Measurements from ENCODE around the gene FAM120A.
"Not testable (repeated sequence)": the region's sequence is repeated elsewhere in the genome, so short reads cannot be mapped to it uniquely, and the experiment has no call there.

FAM120A gene

DNA sequence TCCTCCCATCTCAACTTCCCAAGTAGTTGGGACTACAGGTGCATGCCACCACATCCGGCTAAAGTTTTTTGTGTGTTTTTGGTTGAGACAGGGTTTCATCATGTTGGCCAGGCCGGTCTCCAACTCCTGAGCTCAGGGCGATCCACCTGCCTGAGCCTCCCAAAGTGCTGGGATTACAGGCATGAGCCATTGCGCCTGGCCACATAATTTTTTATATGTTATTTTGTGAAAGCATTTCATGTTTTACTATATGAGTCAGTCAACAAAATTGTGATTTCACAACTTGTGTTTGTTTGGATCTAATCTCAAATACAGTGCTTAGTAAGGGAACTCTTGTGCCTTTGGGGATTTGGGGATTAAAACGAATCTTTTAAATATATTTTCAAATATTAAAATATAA is 21.9 kb downstream of the FAM120A start:
- DNase-seq, result no peak

DNA sequence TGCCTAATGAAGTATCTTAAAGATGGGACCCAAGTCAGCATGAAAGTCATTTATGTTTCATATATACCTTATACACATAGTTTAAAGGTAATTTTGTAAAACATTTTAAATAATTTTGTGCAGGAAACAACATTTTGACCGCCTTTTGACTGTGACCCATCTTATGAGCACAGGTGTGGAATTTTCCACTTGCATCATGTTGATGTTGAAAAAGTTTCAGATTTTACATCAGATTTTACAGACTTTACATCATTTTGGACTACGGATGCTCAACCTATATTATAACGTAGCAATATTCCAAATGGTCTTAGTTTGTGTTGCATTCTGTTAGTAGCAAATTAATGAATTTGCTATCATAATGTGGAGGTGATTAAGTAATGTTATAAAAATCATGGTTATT is 23.6 kb downstream of the FAM120A start:
- no peak for DNase-seq

DNA sequence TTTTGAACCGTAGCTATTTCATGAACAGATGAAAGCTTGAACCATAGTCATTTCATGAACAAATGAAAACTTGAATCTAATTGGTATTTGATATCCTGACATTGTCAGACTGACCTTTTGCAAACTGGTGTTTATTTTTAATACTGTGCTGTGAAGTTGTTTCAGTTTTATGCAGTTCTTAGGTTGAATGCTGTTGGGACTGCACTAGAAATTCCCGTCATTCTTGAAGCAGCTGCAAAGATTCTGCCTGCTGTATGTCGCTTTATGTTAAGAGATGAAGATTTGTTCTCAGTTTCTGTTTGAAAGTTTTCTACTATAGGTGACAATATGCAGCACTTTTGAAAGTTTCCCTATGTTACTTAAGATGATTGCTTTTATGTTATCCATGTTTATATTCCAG is 24.4 kb downstream of the FAM120A start:
- DNase-seq, result no peak

DNA sequence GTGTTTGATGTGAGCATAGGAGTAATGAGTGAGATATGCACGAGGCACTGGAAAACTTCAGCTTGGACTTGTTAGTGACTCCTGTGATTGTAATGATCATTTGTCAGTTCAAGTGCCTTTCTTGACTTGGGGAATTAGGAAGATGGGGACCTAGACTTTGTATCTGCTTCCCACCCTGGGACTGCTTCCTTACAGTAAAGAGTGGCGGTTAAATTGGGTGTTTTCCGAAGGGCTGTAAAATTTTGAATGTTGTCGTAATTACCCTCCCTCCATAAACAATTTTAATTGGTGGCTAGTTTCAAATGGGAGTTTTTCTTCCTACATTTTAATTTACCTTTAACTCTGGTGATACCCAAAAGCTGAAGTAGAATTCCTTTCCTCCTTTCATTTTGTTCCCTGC is 25.4 kb downstream of the FAM120A start:
- no peak for DNase-seq

DNA sequence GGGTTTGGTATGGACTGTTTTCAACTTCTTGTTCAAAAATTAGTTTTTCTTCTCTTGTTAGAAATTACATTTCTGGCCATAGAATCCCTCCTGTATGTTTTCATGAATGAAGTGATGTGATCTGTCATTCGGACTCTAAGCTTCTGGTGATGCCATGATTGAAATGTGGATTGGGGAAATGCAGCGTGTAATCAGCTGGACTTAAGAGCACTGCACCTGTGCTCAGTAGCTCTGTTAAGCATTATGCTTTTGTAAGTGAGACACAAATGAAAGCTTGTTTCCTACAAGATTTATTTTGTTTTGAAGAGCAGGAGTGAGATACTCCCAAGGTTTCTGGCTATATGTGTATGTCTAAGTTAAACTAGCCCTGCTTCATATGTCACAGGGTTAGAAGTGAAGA is 25.9 kb downstream of the FAM120A start:
- DNase-seq, result no peak

DNA sequence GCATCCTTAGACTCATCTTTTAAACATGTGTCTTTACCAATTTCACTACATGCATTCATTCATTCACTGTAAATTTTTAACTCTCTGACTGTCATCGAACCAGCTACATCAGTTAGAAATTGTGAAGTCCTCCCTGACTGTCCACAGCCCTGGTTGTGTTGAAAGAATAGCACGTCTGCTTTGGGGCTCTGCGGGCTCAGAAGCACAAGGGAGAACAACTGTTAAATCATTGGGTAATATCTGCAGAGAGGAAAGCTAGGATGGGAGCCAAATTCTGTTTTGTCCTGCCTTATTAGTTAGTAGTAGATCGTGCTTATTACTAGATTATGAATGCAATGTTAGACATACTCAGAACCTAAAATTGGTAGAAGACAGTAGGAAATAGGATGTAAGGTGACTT is 28.2 kb downstream of the FAM120A start:
- no peak for DNase-seq

DNA sequence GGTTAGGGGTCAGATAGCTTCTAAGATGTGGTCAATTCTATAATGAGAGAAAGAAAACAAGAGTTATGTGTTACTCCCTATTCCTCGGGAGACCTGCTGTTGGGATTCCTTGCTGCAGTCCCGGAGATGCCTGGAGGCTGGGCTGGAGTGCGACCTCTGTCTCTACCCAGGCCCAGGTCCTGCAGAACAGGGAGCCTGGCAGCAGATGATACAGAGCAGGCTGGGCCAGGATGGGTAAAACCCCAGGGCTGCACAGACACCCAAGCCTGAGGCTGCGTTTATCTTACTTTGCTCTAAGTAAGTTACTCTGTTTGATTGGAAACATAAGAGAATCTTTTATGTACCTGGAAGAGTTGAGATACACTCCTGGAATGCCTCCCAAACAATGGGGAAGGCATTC is 28.8 kb downstream of the FAM120A start:
- DNase-seq, result no peak

DNA sequence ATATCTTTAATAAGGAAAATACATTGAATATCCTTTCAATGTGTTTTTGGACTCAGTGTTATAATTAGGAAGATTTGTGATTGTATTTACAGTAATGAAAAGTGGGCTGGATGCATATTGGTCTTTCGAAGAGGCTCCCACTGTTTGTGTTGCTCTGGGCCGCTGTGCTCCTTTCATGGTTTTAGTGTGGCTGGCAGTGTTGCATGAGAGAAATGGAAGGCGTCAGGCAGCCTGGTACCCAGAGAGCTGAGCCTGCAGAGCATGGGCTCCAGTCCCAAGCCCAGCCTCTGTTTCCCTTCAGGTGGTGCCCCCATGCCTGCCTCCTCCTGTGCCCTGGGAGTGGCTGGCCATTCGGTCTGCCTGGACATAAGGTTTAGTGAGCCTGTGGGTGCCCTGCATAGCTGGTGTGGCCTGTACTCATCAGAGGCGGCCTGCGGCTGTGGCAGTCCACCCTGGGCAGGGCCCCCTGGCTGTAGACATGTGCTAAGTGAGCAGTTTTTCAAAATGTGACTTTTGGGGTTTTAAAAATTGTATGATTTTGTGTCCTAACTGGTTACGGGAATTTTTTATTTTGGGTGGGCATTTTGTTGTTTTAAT is 29.3 kb downstream of the FAM120A start:
- no peak for DNase-seq

DNA sequence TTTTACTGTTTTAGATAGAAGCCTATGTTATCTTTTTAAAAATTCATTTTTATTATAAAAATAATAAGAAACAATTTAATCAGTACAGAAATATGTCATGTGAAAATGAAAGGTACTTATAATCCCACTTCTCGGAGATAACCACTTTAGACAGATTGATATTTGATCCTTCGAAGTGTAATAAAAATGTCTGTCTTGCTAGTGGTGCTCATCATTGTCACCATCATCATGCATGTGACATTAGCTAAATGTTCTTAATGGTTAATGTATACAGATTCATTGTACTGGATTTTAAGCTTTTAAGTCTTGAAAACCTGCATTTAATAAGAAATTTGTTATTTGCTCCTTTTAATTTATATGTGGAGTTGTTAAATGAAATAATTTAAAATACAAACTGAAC is 32.0 kb downstream of the FAM120A start:
- DNase-seq, result no peak

DNA sequence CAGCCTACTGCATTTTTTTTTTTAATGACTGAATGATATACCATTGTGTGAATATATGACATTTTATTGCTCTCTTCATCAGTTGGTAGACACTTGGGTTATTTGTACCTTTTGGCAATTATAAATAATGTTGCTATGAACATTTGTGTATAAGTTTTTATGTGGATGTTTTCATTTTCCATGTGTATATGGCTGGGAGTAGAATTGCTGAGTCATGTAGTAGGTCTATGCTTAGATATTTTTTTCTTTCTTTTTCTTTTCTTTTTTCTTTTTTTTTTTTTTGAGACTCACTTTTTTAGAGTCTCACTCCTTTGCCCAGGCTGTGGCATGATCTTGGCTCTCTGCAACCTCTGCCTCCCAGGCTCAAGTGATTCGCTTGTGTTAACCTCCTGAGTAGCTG is 34.8 kb downstream of the FAM120A start:
- DNase-seq, result no peak

DNA sequence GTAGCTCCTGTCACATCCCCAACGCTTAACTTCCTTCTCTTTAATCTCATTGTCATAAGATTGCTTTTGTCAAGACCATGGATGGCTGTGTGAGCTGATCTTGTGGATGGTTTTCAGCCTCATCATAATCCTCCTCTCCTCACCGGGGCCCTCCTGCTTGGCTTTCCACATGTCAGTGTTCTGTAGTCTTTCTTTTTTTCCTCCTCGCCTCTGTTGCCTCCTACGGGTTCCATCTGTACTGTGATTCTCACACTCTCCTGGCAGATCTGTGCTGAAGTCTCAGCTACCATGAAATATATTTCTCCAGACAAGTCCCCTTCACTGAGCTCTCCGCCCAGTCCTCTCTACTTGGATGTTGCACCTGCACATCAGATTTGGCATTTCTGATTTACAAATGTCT is 36.8 kb downstream of the FAM120A start:
- no peak for DNase-seq

DNA sequence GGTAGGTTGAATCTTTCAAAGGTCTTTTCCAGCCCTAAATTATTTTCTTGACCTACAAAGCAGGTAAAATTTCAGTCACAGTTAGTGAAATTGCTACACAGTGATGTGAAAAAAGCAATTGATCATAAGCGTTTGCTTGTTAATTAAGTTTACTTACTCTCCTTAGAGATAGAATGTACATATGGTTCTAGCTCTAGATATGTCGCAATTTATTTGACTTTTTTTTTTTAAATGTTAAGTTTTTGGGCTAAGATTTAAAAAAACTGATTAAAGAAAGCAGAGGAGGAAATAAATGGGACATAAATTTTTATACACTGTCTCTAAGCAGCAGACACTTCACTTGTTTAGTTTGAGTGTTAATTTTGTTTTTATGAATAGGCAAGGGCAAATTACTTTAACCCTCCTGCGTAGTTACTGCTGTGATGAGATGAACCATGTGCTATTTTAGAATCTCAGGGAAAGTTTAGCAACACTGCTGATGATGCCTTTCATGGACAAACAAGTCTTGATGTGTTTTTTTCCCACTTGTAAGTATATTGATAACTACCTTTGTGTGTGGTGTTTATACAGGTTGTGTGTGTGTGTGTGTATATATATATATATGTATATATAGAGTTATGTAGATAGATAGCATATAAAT is 40.2 kb downstream of the FAM120A start:
- DNase-seq, result no peak

DNA sequence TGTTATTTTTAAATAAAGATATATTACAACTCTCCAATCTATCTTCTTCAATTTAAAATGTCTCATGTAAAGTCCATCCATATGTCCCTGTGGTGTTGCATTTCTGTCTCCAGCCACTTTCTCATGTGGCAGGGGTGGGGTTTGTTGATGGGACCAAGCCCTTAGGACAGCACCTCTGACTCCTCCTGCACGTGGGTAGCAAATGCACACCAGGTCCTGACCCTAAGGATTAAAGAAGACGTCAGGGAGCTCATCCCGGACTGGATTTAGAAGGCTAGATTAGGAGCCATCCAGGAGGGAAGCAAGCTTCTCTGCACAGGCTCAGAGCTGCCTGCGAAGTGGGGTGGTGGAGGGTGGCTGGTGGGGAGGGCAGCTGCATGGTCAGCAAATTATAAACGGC is 40.8 kb downstream of the FAM120A start:
- no peak for DNase-seq

DNA sequence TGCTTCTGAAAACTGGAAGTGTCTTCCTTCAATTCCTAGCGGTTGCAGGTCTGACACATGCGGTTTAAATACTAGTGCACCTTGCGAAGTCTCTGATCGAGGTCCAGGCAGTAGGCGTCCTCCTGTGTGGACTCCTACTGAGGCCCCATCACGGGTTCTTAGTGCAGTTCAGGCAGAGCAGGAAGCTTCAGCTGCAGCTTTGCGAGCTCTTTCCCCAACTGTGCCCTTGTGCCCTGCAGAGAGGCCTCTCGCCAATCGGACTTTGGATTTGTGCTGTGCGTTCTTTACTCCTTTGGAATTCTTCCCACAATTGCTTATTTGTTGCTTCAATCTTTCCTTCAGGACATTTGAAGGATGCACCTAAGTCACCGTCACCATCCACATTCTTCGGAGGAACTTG is 42.5 kb downstream of the FAM120A start:
- DNase-seq, result no peak

DNA sequence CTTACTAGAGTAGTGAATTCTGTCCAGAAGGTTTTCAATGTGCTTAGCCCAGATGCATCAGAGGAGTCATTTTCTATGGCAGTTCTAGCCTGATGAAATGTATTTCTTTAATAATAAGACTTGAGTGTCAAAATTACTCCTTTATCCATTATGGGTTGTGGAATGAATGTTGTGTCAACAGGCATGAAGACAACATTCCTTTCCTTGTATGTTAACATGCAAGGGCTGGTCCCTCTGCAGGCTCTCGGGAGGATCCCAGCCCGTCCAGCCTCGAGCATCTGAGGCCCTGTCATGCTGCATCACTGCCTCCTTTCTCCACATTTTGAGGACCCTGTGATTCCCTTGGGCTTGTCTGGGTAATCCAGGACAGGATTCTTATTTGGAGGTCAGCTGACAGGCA is 44.8 kb downstream of the FAM120A start:
- no peak for DNase-seq

DNA sequence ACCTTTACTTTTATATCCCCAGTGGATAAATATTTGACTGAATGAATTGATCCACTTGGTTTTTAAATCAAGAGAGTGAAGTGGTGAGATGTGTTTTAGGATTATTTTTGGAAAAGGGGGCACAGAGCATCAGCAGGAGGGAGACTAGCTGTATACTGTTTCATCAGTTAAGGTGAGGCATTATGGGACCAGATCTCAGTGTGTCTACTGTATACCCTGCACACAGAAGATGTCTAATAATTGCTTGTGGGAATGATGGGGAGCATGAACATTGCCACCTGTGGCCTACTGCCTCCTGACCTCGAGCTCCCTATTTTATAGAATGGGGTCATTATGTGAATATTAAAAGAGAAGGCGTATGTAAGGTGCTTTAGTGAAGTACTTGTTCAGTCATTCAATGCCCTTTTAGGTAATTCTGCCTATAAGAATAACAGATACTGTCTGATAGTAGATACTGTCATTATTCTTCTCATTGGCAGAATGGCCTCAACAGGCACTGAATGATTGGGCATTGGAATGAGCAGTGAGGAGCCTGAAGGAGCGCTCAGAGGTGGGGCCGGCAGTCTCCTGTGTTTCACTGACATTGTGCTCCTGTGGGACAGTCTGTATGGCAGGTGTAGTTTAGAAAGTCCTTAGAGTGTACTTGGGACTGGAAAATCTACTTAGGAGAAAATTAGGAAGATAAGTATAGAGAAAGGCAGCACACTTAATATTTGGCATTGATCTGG is 49.2 kb downstream of the FAM120A start:
- DNase-seq, result no peak

DNA sequence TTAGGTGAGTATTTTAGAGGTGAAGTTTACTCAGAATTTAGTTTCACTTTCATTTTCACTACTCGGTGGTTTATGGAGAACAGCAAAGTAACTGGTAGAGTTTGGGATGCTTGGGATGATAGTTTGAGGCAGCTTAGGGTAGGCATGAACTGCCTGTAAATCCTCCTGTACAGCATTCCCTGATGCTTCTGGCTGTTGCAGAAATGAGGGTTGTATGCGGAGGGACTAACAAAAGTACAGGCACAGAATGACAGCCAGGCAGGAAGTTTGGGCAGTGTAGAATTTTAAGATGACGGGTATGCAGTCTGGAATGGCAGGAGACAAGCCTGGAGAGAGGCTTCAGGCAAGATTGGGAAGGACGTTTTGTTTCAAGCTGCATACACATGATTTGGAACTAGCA is 49.9 kb downstream of the FAM120A start:
- no peak for DNase-seq

DNA sequence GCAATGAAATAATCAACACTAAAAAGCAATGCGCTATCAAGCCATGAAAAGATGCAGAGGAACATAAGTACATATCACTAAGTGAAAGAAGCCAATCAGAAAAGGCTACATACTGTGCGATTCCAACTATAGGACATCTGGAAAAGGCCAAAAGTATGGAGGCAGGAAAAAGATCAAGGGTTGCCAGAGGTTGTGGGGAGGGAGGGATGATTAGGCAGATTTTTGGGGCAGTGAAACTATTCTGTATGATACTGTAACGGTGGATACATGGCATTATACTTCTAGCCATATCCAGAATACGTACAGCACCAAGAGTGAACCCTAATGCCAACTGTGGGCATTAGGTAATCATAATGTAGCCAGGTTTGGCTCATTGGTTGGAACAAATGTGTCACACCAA is 51.9 kb downstream of the FAM120A start:
- DNase-seq, result no peak

DNA sequence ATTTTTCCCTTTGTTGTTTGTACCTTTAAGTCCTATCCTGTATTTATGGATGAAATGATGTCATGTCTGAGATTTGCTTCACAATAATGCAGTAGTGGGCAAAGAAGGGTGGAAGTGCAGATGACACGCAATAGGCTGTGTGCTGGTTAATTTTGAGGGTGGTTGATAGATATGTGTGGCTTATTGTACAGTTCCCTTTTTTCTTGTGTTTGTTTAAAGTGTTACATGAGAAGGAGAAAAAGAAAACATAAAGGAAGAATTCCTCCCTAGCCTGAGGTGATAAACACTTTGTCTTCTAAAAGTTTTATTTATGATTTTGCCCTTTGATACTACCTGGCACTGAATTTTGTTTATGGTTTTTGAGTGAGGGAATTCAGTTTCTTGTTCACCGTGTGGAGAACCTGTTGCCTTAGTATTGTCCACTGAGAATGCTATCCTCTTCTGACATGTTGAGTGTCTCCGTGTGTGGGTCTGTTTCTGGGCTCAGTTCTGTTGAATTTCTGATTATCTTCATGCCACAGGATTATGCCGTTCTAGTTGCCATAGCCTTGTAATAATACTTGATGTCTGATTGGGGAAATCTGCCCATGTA is 54.2 kb downstream of the FAM120A start:
- DNase-seq, result no peak

DNA sequence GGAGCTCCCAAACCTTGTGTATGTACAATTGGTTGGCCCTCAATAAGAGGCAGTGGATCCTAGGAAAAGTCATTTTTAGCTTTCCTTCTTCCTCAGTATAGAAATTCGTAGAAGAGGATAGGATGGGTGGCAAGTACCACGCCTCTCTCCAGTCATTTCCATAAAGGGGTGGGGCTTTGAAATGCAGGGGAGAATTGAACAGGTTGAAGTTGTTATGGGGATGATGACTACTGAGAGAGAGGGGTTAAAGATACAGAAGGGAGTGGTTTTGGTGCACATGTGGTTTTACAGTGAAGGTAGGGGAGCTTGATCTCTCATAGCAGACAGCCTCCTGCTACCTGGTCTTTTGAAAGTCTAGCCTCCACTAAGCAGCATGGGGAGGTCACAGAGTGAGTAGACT is 56.3 kb downstream of the FAM120A start:
- no peak for DNase-seq

DNA sequence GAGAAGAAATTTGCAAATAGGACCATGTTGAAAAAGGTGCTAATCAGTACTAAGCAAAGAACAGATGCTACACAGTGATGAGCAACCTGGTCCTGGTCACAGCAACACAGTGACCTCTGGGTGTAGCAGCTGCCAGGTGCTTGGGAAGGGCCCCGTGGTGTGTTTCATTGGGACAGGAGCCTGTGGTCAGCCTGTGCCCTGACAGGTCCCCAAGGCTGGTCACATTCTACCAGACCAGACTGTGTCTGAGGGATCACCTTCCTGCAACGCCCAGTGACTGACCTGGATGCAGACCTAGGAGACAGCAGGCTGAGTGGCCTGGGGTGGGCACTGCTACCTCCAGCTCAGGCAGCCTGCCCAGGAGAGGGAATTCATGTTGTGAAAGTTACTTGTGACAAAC is 56.7 kb downstream of the FAM120A start:
- no peak for DNase-seq

DNA sequence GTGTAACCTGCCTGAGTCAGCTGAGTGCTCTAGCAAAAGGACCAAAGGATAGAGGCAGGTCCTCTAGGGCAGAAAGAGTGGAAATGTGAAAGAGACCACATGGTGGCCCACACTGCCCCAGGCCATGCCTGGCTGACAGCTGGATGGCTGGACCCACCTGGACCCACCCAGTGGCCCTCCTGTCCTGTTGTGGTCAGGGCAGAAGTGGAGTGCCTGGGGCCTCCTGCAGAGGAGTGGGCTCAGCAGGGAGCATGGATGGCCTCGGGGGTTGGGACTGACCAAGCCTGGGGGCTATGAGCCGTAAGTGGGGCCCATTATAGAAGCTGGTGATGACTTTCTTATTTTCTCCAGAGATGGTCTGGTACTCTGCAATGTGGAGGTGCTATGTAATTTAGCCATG is 57.6 kb downstream of the FAM120A start:
- DNase-seq, result no peak

DNA sequence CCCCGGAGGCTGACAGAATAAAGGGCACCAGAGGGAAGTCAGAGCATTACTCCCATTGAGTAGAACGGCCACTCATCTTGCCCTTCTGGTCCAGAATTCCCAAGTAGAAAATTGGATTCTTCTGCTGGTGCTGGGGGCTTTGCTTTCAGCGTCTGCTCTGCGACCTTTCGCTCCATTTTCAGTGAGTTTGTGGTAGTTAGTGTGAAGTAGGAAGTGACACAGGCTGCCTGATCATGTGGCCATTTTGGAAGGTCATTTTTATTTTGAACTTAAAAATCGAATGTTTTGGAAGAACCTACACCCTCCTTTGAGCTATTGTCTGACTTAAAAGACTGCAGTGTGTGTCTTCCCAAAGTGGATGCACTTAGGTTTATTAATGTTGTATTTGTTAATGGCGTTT is 58.6 kb downstream of the FAM120A start:
- no peak for DNase-seq

DNA sequence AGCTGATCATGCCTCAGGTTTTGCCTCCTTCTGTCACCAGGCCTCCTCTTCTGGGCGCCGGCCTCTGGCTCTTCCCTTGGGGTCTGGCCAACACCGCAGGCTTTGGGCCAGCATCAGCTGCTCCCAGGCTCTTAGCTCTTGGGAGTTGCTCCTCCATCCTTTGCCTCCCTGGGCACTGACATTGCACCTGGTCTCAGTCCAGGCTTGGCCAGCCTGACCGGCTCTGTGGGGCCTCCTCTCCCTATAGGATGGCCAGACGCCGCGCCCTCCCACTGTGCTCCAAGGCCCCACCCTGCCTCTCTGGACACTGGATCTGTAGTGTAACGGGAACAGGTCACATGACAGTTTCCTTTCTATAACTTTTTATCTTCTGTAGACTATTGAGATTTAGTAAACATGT is 59.7 kb downstream of the FAM120A start:
- not testable (repeated sequence) for DNase-seq
